A549 (cell line): ENCODE data around the gene COIL. TPM values are rescaled to one million over a fixed set of nuclear protein-coding genes. Genes with fewer than 3 reads are reported as not detected.
A peak's percentile ranks its signal among the peaks of the same experiment; 100 is the strongest.

Source experiments
- ATAC-seq, 2 experiments: fragments of 200-7000 bp in 1 of 2; fragments of >200 bp in 1 of 2; cut with Nextera tagmentation in 1 of 2; cut with Tn5 transposase in 1 of 2; 3 replicates each; pipeline versions ENCODE4 v1.8.0 to v1.9.1; 2018 to 2020; ENCODE audit warnings: mild to moderate bottlenecking in 1 of 2, moderate library complexity in 1 of 2
- CTCF ChIA-PET: fragments of 300-600 bp; sonication (Branson Sonifier 250); formaldehyde crosslinking; extraction: SDS; loops from one replicate; lab custom pipeline; 2021; ENCODE audit warnings: antibody characterized with exemption, inconsistent platforms; lab: Yijun Ruan, JAX
- POLR2A ChIA-PET: fragments of 350-600 bp; formaldehyde crosslinking; extraction: SDS; loops from one replicate; lab custom pipeline; 2021; ENCODE audit warnings: antibody characterized with exemption, inconsistent platforms; lab: Yijun Ruan, JAX
- DNase-seq, 2 experiments: peaks; one replicate each; pipeline versions ENCODE4 v3.0.0 to v3.0.0-alpha.2; 2011 to 2016; ENCODE audit warnings: low read depth in 1 of 2, low spot score in 1 of 2
- FAIRE-seq: peaks from 2 replicates; lab custom pipeline; 2011; peaks lifted over from hg19 to GRCh38; lab: Jason Lieb, UNC
- H3K27ac ChIP-seq, 2 experiments: fragments of >200 bp; sonication (Bioruptor Twin); formaldehyde crosslinking; 3 replicates each; pipeline ENCODE4 v1.5.1; 2016 to 2017
- H3K4me1 ChIP-seq: fragments of >200 bp; sonication (Bioruptor Twin); formaldehyde crosslinking; 3 replicates; pipeline ENCODE4 v1.6.1; 2016
- H3K4me2 ChIP-seq: fragments of >200 bp; sonication (Bioruptor Twin); formaldehyde crosslinking; 3 replicates; pipeline ENCODE4 v1.6.1; 2016
- H3K4me3 ChIP-seq: fragments of >200 bp; sonication (Bioruptor Twin); formaldehyde crosslinking; 3 replicates; pipeline ENCODE4 v1.5.1; 2016
- H3K9me3 ChIP-seq: fragments of >200 bp; sonication (Bioruptor Twin); formaldehyde crosslinking; 3 replicates; pipeline ENCODE4 v1.6.1; 2016
- CHD2 ChIP-seq: fragments of 150-350 bp; IDR thresholded peaks from 2 replicates; pipeline ENCODE4 v1.6.1; 2014; ENCODE audit warnings: low read length; ENCODE audit not compliant: partially characterized antibody
- CHD4 ChIP-seq: fragments of 200-600 bp; sonication (generic); IDR thresholded peaks from 2 replicates; pipeline ENCODE4 v1.6.1; 2016; ENCODE audit warnings: antibody characterized with exemption, mild to moderate bottlenecking, borderline replicate concordance
- FOSB ChIP-seq: fragments of 250-450 bp; sonication (Bioruptor Pico); IDR thresholded peaks from 2 replicates; pipeline ENCODE4 v1.5.0; 2020; ENCODE audit warnings: mild to moderate bottlenecking, moderate library complexity
- FOSL2 ChIP-seq, 2 experiments: fragments of 450-650 bp in 1 of 2; fragments of >200 bp in 1 of 2; sonication (Bioruptor Twin) in 1 of 2; formaldehyde crosslinking; IDR thresholded peaks; 2 replicates each; pipeline versions ENCODE4 v1.5.0 to v1.6.1; 2016 to 2020; ENCODE audit warnings: mild to moderate bottlenecking in 1 of 2, moderate library complexity in 1 of 2
- GATA3 ChIP-seq: IDR thresholded peaks from 2 replicates; pipeline ENCODE4 v1.6.1; 2012; ENCODE audit warnings: borderline replicate concordance
- HEYL ChIP-seq: fragments of 250-450 bp; sonication (Bioruptor Pico); IDR thresholded peaks from 2 replicates; pipeline ENCODE4 v1.8.0; 2021; ENCODE audit warnings: mild to moderate bottlenecking, moderate library complexity
- HOXB13 ChIP-seq: fragments of 250-450 bp; sonication (Bioruptor Pico); IDR thresholded peaks from 2 replicates; pipeline ENCODE4 v1.5.0; 2020; ENCODE audit warnings: low read depth, mild to moderate bottlenecking, moderate library complexity
- MAFK ChIP-seq: fragments of 450-650 bp; IDR thresholded peaks from 2 replicates; pipeline ENCODE4 v1.6.1; 2014; ENCODE audit not compliant: partially characterized antibody
- NFE2L2 ChIP-seq: fragments of 150-350 bp; conservative IDR thresholded peaks from 2 replicates; pipeline ENCODE4 v1.6.1; 2014; ENCODE audit warnings: low read length
- RAD21 ChIP-seq, 2 experiments: fragments of >200 bp in 1 of 2; sonication (Bioruptor Twin) in 1 of 2; formaldehyde crosslinking in 1 of 2; IDR thresholded peaks in 1 of 2; conservative IDR thresholded peaks in 1 of 2; 2 replicates in 1 of 2; 3 replicates in 1 of 2; pipeline ENCODE4 v1.6.1; 2012 to 2018; ENCODE audit warnings: inconsistent platforms in 1 of 2
- SMC3 ChIP-seq: fragments of >200 bp; sonication (Bioruptor Twin); formaldehyde crosslinking; IDR thresholded peaks from 3 replicates; pipeline ENCODE4 v1.6.1; 2018; ENCODE audit warnings: inconsistent platforms
- WGBS: methylation state at CpG from one replicate; pipeline ENCODE4 v1.1.6; 2017; ENCODE audit errors: missing lambda C conversion rate; 5-methylcytosine and 5-hydroxymethylcytosine counted together
- polyA plus RNA-seq, 4 experiments: library from polyadenylated mRNA; depleted of rRNA in 3 of 4; stranded (reverse); fragments of >200 nt; fragmentation: RNase III in 1 of 4; extraction: RNeasy Plus Mini Kit Qiagen cat#74134 plus additional on column Dnase treatment in 1 of 4; gene quantifications; 2 replicates in 3 of 4; 3 replicates in 1 of 4; pipeline ENCODE4 v1.2.3, GENCODE V29; 2011 to 2017
- TF ChIP-seq, protein P1 (sequence below): IDR thresholded peaks from 2 replicates; pipeline ENCODE4 v1.6.1; 2012
- TF ChIP-seq, protein P2 (sequence below): fragments of 200-600 bp; sonication (generic); IDR thresholded peaks from 2 replicates; pipeline ENCODE4 v1.6.1; 2016; ENCODE audit warnings: antibody characterized with exemption, mild to moderate bottlenecking, moderate library complexity
- TF ChIP-seq, protein P3 (sequence below): fragments of 450-650 bp; IDR thresholded peaks from 2 replicates; pipeline ENCODE4 v1.6.1; 2014; ENCODE audit warnings: antibody characterized with exemption

The COIL gene
- polyA plus RNA-seq, 2 of the 4 experiments (the other 2 are of a cell fraction) = 16.9 to 20.3 TPM

DNA sequence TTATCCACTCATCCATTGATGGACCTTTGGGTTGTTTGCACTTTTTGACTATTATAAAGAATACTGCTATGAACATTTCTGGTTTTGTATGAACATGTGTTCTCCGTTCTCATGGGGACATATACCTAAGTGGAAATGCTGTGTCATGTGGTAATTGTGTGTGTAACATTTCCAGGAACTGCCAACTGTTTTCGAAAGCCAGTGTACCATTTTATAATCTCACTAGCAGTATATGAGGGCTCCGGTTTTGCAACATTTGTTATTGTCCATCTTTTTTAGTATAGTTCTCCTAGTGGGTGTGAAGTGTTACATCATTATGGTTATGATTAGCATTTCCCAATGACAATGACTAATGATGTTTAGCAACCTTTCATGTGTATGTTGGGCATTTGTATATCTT is 41.9 kb downstream of the COIL start:
- no peak for DNase-seq
- peaks cover 18% of the 10 kb centered on the region for H3K4me1 ChIP-seq
- no peak overlapping the region for H3K4me3 ChIP-seq
- CTCF ChIA-PET = interaction anchor here (1.3 to 1.4 kb wide), 2 partner anchors 13 to 21 kb away, joined by 3 to 7 read pairs; no protein-coding TSS in a partner anchor
- FAIRE-seq = no peak
- TF ChIP-seq CHD4 (no peak), MAFK (peak; percentile 52), HOXB13 (CRISPR knock-in tag) (no peak), HEYL (CRISPR knock-in tag) (no peak), NFE2L2 (no peak), CHD2 (no peak), FOSL2 (IDR thresholded peaks at IDR 0.05) (no peak), FOSL2 (CRISPR knock-in tag; IDR thresholded peaks at IDR 0.05) (peak; percentile 17; the same call in 1 of the 2 replicates), GATA3 (no peak), RAD21 (conservative IDR thresholded peaks at IDR 0.05 in 1 of 2, IDR thresholded peaks at IDR 0.05 in 1 of 2) (no peak), SMC3 (no peak), FOSB (CRISPR knock-in tag) (no peak)
- TF ChIP-seq, protein P1, sequence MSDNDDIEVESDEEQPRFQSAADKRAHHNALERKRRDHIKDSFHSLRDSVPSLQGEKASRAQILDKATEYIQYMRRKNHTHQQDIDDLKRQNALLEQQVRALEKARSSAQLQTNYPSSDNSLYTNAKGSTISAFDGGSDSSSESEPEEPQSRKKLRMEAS = no peak
- TF ChIP-seq, protein P2, sequence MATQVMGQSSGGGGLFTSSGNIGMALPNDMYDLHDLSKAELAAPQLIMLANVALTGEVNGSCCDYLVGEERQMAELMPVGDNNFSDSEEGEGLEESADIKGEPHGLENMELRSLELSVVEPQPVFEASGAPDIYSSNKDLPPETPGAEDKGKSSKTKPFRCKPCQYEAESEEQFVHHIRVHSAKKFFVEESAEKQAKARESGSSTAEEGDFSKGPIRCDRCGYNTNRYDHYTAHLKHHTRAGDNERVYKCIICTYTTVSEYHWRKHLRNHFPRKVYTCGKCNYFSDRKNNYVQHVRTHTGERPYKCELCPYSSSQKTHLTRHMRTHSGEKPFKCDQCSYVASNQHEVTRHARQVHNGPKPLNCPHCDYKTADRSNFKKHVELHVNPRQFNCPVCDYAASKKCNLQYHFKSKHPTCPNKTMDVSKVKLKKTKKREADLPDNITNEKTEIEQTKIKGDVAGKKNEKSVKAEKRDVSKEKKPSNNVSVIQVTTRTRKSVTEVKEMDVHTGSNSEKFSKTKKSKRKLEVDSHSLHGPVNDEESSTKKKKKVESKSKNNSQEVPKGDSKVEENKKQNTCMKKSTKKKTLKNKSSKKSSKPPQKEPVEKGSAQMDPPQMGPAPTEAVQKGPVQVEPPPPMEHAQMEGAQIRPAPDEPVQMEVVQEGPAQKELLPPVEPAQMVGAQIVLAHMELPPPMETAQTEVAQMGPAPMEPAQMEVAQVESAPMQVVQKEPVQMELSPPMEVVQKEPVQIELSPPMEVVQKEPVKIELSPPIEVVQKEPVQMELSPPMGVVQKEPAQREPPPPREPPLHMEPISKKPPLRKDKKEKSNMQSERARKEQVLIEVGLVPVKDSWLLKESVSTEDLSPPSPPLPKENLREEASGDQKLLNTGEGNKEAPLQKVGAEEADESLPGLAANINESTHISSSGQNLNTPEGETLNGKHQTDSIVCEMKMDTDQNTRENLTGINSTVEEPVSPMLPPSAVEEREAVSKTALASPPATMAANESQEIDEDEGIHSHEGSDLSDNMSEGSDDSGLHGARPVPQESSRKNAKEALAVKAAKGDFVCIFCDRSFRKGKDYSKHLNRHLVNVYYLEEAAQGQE = no peak
- TF ChIP-seq, protein P3, sequence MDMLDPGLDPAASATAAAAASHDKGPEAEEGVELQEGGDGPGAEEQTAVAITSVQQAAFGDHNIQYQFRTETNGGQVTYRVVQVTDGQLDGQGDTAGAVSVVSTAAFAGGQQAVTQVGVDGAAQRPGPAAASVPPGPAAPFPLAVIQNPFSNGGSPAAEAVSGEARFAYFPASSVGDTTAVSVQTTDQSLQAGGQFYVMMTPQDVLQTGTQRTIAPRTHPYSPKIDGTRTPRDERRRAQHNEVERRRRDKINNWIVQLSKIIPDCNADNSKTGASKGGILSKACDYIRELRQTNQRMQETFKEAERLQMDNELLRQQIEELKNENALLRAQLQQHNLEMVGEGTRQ = no peak
- H3K27ac ChIP-seq = no peak overlapping the region
- ATAC-seq = no peak
- 92% methylated on average over 3 of the region's 3 CpGs for WGBS
- H3K4me2 ChIP-seq = no peak overlapping the region
- peaks cover 14% of the 10 kb centered on the region; the same call in 2 of the 3 replicates for H3K9me3 ChIP-seq
- POLR2A ChIA-PET = no interaction called here

DNA sequence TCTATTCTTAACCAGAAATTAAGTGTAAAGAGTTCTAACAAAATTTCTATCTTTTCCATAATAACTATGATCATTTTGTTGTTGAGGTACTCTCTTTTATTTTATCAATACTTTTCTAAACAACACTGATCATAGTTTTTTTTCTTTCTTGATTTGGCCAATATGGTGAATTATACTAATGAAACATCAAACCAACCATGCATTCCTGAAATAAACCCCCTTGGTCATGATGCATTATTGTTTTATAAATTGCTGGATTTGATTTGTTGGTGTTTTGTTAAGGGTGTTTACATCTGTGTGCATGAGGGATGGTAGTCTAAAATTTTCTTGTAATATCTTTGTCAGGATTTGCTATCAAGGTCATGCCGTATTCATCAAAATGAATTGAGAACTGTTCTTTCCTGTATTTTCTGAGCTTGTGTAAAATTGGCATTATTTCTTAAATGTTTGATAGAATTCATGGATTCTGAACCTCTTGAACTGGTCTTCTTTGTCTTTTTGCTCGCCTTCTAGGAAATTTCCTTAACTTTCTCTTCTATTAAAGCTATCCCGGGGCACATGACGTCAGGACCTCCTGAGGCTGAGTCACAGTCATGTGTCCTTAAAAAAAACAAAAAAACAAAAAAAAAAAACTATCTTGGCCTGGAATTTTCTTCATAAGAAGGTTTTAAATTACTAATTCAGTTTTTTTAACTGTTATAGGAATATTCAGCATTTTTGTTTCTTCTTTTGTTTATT is 43.1 kb downstream of the COIL start:
- peak overlapping the region in 1 of 2 experiments; percentile 93; a peak in 4 of 6 replicates for H3K27ac ChIP-seq
- POLR2A ChIA-PET = no interaction called here
- TF ChIP-seq HEYL (CRISPR knock-in tag) = no peak
- TF ChIP-seq, protein P3 = 0 out of 2 replicates have a peak, but pooled peaks have one; percentile 7
- TF ChIP-seq, all 56 proteins: peak for 1
- Histone ChIP-seq H3K4me2 (no peak overlapping the region), H3K9me3 (peaks cover 14% of the 10 kb centered on the region; the same call in 2 of the 3 replicates), H3K4me1 (peaks cover 20% of the 10 kb centered on the region), H3K4me3 (no peak overlapping the region)
- no peak for FAIRE-seq
- ATAC-seq = no peak
- 87% methylated on average over 4 of the region's 4 CpGs for WGBS
- DNase-seq = no peak
- CTCF ChIA-PET = no interaction called here
